ENCODE measurements around the gene ZNF543. TPM values are rescaled to one million over a fixed set of nuclear protein-coding genes. Genes with fewer than 3 reads are reported as not detected.
"Not testable (repeated sequence)": the region's sequence is repeated elsewhere in the genome, so short reads cannot be mapped to it uniquely, and the experiment has no call there.

The ZNF543 gene
- 1 to 10 TPM in 11 of 12 donors, not detected in 1; 4.7 to 7.1 (median 6.1) TPM for polyA plus RNA-seq (ENCODE audit: insufficient read length in 12 of 12)
- long read RNA-seq, donor 1, partial matches to known transcripts: 0 of 1 reads
- long read RNA-seq, donor 1, other reads (novel, unspliced or antisense): 0 of 1 reads
- long read RNA-seq, donor 2, partial matches to known transcripts: 0 of 3 reads
- long read RNA-seq, donor 2, other reads (novel, unspliced or antisense): 0 of 3 reads
- long read RNA-seq, donor 3: 0 reads
- long read RNA-seq, donor 4, partial matches to known transcripts: 0 of 1 reads
- long read RNA-seq, donor 4, other reads (novel, unspliced or antisense): 0 of 1 reads
- long read RNA-seq, donor 5, partial matches to known transcripts: 0 of 3 reads
- long read RNA-seq, donor 5, other reads (novel, unspliced or antisense): 0 of 3 reads
- long read RNA-seq, donor 6: 0 reads
- long read RNA-seq, donor 7, partial matches to known transcripts: 0 of 1 reads
- long read RNA-seq, donor 7, other reads (novel, unspliced or antisense): 0 of 1 reads
- long read RNA-seq, donor 8, partial matches to known transcripts: 0 of 2 reads
- long read RNA-seq, donor 8, other reads (novel, unspliced or antisense): 0 of 2 reads
- long read RNA-seq, donor 9, partial matches to known transcripts: 0 of 1 reads
- long read RNA-seq, donor 9, other reads (novel, unspliced or antisense): 0 of 1 reads
- long read RNA-seq, donor 10, partial matches to known transcripts: 0 of 1 reads
- long read RNA-seq, donor 10, other reads (novel, unspliced or antisense): 0 of 1 reads
- long read RNA-seq, donor 11, partial matches to known transcripts: 0 of 2 reads
- long read RNA-seq, donor 11, other reads (novel, unspliced or antisense): 0 of 2 reads

DNA sequence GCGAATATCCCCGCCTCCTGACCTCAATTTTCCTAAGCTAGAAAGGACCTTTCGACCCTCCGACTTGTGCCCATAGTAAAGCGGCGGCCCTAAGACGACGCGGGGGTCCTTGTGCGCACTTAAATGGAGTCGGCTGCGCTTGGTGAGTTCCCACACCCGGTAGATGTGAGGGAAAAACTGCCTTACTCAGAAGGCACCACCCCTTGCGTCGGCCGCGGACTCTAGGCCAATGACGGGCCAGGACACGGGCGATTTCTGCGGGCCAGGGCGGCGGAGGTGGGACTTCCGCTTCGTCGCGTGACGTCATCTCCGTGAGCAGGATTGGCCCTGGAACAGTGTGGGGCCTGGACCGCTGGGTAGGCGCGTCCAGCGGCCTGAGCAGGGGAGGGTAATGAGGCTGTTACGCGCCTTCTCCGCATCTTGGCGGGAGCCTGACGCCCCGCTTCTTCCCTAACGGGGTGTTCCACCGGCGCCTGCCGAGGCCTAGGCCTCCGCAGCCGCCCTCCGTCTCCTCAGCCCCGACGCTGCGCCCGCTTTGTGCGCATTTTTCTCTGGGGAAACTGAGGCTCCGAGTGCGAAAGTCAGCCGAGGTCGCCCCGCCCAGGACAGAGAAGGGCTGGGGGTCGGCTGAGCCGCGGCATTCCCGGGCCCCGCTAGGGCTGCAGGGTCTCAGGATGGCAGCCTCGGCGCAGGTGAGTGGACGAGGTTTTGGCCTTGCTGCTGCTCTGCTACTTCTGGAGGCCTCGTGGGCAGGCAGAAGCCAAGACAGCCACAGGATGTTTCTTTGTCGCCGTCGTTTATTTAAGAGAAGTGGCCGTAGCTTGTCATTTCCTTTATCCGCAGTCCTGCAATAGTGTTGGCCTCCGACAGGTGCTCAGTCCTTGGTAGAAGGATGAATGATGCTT is at the start of gene ZNF543:
TSS of gene ZNF543 (plus strand) at position 293 of the 905 bp plus-strand sequence. CDS start at position 675, 382 bp downstream.
- DNase-seq: peak; percentile 98

DNA sequence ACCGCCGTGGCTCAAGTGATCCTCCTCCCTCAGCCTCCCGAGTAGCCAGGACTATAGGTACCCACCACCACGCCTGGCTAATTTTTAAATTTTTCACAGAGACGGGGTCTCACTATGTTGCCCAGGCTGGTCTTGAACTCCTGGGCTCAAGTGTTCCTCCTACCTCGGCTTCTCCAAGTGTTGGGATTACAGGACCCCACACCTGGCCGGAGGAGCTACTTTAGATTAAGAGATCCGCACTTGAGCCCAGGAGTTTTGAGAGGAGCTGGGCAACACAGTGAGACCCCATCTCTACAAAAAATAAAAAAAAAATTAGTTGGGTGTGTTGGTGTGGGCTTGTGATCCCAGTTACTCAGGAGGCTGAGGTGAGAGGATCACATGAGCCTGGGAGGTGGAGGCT is 49.0 kb upstream of the ZNF543 start:
- no peak for DNase-seq

DNA sequence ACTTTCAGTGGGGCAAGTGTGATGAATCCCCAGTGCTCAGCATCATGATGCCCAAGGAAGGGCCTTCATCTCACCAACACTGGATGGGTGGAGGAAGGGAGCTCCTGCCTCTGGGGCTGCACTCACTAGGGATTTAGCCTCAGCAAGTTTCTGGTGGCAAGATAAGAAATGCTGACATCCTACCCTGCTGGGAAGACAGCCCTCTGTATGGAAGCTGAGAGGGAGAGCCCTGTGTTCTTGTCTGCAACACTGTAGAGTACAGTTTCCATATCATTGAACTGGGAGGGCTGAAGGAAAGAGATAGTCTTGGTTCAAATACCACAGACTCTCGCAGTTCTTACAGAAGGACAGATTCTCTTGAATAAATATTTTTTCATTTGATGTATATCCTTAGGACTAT is 47.3 kb upstream of the ZNF543 start:
- no peak for DNase-seq

DNA sequence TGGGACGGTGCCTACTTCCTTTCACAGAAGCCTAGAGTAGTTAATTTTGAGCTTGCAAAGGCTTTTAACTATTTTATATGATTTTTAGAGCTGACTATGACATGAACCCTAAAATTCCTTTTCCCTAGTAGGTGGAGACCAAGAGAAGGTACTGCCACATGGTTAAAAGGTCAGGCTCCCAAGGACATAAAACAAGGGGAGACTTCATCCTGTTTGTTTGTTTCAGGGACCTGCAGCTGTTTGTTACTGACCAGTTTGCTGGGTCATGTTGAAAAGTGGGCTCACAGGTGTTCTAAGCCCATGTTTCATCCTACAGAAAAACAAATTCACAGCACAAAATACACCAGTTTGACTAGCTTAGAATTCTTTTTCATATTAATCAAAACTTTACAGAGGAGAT is 43.8 kb upstream of the ZNF543 start:
- no peak for DNase-seq

DNA sequence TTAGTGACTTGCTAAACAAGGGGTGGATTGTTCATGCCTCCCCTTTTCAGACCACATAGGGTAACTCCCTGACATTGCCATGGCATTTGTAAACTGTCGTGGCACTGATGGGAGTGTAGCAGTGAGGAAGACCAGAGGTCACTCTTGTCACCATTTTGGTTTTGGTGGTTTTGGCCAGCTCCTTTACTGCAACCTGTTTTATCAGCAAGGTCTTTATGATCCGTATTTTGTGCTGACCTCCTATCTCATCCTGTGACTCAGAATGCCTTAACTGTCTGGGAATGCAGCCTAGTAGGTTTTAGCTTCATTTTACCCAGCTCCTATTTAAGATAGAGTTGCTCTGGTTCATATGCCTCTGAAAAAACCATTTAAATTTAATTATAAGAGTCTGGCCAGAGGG is 41.8 kb upstream of the ZNF543 start:
- not testable (repeated sequence) for DNase-seq

DNA sequence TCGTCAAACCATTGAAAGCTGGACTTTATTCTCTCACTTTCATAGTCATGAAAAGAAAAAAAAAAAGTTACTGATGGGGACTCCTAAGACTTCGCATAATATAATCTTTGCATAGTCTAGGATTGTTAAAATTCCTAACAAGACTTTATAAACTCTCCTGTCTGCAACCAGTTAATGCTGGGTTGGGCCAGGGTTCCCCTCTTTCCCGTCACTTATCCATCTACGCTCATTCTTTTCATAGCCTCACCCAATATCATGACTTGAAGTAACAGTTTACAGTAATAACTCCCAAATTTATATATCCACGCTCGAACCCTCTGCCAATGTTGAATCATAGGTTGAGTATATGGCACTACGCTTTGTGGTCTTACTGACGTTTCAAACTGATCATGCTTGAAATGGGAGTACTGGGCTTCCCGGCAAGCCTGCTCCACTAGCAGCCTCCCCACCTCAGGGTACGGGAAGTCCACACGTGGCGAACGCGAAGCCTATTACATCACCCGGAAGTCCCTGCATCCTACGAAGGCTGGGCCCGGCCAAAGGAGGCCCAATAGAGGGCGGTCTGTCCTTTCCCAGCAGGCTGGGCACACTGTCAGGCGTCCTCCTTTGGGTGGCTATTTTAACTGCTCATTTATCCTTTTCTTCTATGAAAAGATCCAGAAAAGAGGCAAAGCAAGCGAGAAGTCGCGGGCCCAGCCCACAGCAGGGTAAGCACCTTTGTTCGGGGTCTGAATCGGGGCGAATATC is 40.7 kb upstream of the ZNF543 start:
- peak; percentile 97 for DNase-seq

DNA sequence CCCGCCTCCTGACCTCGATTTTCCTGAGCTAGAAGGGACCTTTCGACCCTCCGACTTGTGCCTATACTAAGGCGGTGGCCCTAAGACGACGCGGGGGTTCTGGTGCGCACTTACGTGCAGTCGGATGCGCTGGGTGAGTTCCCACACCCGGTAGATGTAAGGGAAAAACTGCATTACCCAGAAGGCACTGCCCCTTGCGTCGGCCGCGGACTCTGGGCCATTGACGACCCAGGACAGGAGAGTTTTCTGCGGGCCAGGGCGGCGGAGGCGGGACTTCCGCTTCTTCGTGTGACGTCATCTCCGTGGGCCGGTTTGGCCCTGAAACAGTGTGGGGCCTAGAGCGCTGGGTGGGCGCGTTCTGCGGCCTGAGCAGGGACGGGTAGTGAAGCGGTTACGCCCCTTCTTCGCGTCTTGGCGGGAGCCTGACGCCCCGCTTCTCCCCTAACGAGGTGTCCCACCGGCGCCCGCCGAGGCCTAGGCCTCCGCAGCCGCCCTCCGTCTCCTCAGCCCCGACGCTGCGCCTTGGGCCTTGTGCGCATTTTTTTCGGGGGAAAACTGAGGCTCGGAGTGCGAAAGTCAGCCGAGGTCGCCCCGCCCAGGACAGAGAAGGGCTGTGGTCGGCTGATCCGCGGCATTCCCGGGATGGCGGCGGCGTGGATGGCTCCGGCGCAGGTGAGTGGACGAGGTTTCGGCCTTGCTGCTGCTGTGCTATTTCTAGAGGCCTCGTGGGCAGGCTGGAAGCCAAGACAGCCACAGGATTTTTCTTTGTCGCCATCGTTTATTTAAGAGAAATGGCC is 39.9 kb upstream of the ZNF543 start, which contains the start of gene ZNF460:
TSS of gene ZNF460 (plus strand) at position 321 of the 797 bp plus-strand sequence. CDS start at position 643, 322 bp downstream.
- DNase-seq: peak; percentile 99

DNA sequence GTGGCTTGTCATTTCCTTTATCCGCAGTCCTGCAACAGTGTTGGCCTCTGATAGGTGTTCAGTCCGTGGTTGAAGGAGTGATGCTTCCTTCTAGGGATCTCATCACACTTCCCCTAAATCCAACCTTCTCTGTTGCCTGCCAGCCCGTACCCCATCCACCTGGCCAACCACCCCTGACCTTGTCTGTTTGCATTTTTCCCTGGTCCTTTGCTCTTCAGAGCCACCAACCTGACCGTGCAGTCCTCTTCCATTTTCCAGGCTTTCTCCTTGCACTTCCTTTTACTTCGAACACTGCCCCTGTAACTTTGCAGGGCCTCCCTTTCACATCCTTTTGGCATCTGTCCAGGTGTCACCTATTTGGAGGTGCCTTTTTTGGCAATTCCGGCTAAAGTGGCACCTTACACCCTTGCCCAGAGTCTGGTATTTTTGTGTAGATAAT is 39.3 kb upstream of the ZNF543 start:
- peak; percentile 32 for DNase-seq

DNA sequence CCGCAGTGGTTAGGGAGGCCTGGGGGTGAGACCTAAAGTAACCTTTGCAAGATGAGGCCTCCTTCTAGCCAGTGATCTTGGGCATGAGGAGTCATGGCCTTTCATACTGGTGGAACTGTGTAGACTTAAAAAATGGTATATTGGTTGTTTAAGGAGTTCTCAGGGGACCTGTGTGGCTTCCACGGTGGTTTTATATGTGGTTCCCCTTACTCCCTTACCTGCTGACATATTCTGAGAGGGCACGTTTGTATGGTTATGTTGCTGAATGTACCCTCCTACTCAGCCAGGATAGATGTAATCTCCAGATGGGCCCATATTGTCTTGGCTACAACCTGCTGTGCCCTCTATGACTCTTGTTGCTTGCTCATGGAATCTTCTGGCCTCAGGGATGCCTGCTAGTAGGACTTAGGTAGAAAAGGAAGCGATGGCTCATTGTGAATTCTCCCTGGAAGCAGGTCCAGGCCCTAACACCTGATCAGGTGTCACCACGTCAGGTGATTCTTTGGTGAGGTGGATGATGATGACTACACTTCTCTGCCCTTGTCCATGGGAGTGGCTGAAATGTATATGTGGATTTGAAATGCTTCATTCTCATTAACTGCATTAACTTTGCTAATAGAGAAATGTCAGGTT is 38.1 kb upstream of the ZNF543 start:
- DNase-seq: no peak

DNA sequence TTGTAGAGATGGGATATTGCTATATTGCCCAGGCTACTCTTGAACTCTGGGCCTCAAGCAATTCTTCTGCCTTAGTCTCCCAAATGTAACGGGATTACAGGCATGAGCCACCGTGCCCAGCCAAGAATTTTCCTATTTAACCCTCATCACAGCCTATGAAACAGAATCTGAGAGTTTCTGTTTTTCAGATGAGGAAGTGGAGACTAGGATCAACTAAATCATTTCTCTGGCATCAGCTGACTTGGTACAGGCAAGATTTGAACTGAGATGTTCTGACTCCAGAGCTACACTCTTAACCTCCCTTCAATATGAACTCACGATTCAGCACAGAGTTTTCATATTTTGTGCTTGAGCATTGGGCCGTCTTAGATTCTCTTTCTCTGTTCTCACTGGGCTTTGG is 31.9 kb upstream of the ZNF543 start:
- no peak for DNase-seq

DNA sequence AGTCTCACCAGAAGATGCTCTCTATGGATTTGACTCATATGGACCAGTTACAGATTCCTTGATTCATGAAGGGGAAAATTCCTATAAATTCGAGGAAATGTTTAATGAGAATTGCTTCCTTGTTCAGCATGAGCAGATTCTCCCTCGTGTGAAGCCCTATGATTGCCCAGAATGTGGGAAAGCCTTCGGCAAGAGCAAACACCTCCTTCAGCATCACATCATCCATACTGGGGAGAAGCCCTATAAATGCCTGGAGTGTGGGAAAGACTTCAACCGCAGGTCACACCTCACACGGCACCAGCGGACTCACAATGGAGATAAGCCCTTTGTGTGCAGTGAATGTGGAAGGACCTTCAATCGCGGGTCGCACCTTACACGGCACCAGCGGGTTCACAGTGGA is 29.3 kb upstream of the ZNF543 start:
- DNase-seq: no peak

DNA sequence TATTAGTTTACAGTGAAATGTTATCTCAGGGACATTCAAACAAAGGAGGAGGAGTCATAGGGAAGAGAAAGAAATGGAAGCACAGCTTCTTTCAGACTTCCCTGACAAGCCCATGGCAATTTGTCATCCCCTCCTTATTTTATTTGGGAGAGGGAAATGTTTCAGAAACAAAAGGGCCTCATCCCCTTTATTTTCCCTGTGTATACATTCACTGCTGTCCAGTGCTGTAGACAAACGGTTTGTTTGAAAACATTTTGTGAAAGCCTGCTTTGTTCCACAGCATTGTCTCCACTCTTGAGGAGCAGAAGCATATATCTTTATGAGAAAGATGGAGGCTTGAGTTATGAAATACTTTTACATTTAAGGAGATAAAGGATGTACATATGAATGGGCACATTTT is 27.7 kb upstream of the ZNF543 start:
- no peak for DNase-seq

DNA sequence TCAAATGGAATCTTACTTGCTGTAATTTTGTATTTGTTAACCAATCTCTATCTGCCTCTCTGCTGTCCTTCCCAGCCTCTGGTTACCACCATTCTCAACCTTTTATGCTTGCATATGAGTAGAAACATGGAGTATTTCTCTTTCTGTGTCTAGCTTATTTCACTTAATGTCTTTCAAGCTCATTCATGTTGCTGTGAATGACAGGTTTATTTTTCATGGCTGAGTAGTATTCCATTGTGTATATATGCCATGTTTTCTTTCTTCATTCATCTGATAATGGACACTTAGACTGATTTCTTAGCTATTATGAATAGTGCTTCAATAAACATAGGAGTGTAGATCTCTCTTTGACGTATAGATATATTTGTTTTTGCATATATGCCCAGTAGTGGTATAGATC is 26.6 kb upstream of the ZNF543 start:
- DNase-seq: no peak

DNA sequence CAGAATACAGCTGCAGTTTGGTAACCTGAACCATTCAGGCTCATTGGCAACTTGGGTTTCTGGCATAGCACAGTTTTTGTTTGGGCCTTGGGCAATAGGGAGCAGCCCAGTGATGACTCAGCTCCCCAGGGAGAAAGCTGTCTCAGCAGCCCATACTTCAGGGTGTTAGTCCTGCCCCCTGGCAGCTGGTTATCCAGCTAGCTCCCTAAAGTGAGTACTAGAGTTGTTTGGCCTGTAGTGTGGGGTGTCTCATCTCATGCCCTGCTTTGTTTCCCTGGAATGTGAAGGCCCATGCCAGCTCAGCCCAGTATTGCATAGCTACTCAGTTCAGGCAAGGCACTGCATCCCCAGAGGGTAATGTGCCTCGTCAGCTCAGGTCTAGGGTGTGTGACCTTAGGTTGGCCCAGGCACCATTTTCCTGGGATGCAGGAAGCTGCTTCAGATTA is 18.2 kb upstream of the ZNF543 start:
- DNase-seq: no peak

DNA sequence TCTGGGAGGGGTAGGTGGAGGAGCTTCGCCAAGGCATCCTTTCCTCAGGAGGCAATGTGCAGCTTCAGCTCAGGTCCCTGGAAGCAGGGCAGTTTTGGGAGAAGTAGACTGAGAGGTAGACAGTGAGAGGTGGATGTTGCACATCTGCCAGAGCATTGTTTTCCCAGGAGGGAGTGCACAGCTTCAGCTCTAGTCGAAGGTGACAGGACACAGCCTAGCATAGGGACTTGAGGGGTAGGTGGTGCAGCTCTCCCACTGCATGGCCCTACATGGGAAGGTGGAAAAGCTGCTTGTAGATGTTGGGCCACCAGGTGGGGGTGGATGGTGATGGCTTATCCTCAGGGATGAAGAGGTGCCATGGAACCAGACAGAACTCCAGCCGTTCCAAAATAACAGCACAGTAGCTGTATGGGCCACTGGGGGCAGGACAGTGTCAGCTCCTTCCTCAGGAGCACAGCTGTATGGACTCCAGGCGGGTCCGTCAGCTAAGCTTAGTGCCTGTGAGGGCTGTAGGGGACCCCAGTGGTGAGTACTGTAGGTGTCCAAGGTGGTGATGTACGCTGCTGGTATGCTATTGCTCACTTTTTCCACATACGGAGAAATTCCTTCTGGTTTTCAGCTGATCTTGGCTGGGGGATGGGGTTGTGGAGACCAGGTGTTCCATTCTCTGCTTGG is 17.4 kb upstream of the ZNF543 start:
- no peak for DNase-seq

DNA sequence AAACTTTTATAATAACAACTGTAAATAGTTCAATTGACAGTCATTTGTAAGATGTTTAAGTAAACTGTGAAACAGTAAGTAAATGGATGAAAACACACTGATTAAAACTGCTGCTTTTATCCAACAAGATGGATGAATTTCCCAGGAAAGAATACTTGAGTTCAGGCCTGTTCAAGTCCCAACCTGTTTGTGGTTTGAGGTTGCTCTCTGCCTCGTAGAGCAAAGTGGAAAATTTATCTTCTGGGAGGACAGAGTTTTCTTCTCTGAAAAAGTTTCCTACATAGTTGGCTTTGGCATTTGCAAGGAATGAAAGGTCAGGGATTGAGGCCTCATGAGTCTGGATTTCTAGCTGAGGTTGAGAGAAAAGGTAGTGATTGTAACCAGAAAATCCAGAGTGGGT is 15.2 kb upstream of the ZNF543 start:
- DNase-seq: no peak

DNA sequence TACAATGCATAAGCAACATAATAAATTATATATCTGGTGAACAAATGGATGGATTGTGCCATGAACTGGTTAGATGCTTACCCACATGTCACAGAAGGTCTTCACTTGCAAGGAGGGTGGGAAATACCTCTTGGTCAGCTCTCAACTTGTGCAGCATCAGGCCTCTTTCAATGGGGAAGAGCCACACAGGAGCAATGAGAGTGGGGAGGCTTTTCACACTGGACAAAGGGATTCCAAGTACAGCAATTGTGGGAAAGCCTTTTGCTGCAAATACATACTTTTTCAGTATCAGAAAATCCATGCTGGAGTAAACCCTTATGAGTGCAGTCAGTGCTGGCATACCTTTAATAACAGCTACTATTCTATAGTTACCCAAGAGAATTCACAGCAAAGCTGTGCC is 11.8 kb upstream of the ZNF543 start:
- DNase-seq: no peak

DNA sequence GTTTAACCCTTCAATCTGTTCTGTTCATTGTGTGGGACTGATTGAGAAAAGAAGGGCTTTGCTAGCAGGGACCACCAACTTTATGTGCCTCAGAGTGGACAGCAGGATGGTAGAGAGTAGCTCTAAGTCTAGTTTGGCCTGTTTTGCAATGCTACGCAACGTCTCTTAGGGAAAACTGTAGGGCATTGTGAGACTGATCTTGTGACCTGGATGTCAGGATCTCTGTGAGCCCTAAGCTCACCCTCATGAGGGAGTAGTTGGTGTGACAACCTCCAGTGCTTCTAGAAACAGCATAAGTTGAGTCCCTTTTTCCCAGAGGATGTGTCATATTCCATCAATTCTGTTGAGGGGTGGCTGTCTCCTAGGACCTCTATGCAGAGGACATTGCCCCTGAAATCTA is 9.5 kb upstream of the ZNF543 start:
- no peak for DNase-seq

DNA sequence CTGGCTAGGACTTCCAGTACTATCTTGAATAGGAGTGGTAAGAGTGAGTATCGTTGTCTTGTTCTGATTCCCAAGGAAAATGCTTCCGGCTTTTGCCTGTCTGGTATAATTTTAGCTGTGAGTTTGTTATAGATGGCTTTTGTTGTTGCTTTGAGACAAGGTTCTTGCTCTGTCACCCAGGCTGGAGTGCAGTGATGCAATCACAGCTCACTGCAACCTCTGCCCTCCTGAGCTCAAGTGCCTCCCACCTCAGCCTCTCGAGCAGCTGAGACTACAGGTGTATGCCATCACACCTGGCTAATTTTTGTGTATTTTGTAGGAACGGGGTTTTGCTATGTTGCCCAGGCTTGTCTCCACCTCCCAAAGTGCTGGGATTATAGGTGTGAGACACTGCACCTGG is 6.1 kb upstream of the ZNF543 start:
- DNase-seq: no peak

Measured in muscle of arm (tissue), 14 donors.